GM19023 (cell line): ENCODE data around the gene CLBA1.

ENCODE experiments used
- ATAC-seq: cut with Tn5 transposase; IDR thresholded peaks from one replicate; pipeline ENCODE4 v1.9.1; 2021; ENCODE audit warnings: mild to moderate bottlenecking, moderate library complexity; ENCODE audit not compliant: unreplicated experiment

CLBA1 gene

DNA sequence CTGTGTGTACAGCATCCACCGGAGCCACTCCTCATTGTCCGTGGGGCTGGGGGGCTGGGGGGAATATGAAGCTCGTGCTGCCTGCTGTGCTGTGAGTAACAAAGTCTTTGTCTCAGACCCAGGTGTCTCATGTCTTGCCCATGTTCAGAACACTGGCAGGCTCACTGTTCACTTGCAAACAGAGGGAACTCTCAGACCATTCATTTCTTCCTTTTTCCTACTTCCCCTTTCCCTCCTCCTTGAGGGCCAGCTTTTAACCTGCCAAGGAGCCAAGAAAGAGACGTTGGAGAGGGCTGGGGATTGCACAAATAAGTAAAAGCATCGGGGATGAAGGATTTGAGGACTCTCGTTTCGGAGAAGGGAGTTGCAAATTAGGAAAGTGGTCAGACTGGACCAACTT, 58.1 kb downstream of the CLBA1 start:
- ATAC-seq, result no peak
